Liver (tissue), 3 donors: ENCODE data around the gene UNC13A.

Experiments used
- GABPA ChIP-seq, 2 donors: IDR thresholded peaks in 1 of 2; conservative IDR thresholded peaks in 1 of 2; 2 replicates each; pipeline ENCODE4 v1.6.1; 2016; ENCODE audit warnings: antibody characterized with exemption in 2 of 2, mild to moderate bottlenecking in 1 of 2, moderate library complexity in 1 of 2
- TAF1 ChIP-seq: conservative IDR thresholded peaks from 2 replicates; pipeline ENCODE4 v1.6.1; 2016; ENCODE audit warnings: antibody characterized with exemption, mild to moderate bottlenecking
- TF ChIP-seq, protein P1 (sequence below): fragments of 150-350 bp; IDR thresholded peaks from 2 replicates; pipeline ENCODE4 v1.5.1; 2017; ENCODE audit warnings: improper control_type of control experiment, low read depth, low read length; ENCODE audit not compliant: missing input control
- donor health status: healthy.
- donor health status: healthy.

DNA sequence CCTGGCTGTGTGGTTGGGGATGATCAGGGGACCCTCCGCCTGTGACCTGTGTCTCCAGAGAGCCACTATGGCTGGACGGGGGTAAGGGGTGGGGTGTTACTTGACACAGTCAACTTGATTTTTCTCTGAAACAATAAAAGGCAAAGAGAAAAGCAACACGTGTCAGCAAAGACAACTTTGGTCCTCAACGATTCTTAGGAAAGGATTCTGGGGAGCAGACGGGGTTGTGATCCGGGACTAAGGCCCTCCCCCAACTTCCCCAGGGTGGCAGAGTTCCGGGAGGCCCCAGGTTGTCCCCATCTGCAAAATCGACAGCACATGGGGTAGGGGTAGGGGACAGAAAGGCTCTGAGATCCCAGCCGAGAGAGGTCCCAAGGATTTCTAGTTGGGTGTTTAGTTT is 86.5 kb downstream of the UNC13A start:
- no peak for TF ChIP-seq TAF1
- TF ChIP-seq, protein P1, sequence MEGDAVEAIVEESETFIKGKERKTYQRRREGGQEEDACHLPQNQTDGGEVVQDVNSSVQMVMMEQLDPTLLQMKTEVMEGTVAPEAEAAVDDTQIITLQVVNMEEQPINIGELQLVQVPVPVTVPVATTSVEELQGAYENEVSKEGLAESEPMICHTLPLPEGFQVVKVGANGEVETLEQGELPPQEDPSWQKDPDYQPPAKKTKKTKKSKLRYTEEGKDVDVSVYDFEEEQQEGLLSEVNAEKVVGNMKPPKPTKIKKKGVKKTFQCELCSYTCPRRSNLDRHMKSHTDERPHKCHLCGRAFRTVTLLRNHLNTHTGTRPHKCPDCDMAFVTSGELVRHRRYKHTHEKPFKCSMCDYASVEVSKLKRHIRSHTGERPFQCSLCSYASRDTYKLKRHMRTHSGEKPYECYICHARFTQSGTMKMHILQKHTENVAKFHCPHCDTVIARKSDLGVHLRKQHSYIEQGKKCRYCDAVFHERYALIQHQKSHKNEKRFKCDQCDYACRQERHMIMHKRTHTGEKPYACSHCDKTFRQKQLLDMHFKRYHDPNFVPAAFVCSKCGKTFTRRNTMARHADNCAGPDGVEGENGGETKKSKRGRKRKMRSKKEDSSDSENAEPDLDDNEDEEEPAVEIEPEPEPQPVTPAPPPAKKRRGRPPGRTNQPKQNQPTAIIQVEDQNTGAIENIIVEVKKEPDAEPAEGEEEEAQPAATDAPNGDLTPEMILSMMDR = no peak
- TF ChIP-seq GABPA (IDR thresholded peaks at IDR 0.05 in 1 of 2, conservative IDR thresholded peaks at IDR 0.05 in 1 of 2) = no peak
